T1000 (cell line): ENCODE data around the gene PRR11.
"Not testable (repeated sequence)": the region's sequence is repeated elsewhere in the genome, so short reads cannot be mapped to it uniquely, and the experiment has no call there.

Experiments used
- DNase-seq: peaks from one replicate; lab custom pipeline; 2025; ENCODE audit warnings: mixed read lengths; lab: John Stamatoyannopoulos, UW

Gene PRR11

GRCh38 chr17:59155439-59156177 is at the start of gene PRR11:
PRR11 (plus strand) TSS chr17:59155746; CDS start chr17:59169753, 14,007 bp downstream.
- no peak for DNase-seq

GRCh38 chr17:59105852-59106462 is 49.6 kb upstream of the PRR11 start:
- peak; percentile 80 for DNase-seq

- DNase-seq, result peak; percentile 100
Observed at GRCh38 chr17:59106463-59107305, 48.9 kb upstream of the PRR11 start, which contains the start of gene TRIM37. TRIM37 (minus strand) TSS chr17:59106880; CDS start chr17:59106461, 419 bp downstream.

GRCh38 chr17:59107306-59107670 is 48.3 kb upstream of the PRR11 start:
- no peak for DNase-seq

- no peak for DNase-seq
Observed at GRCh38 chr17:59108400-59109102, 47.0 kb upstream of the PRR11 start.

GRCh38 chr17:59110973-59111372 is 44.6 kb upstream of the PRR11 start:
- DNase-seq, result no peak

GRCh38 chr17:59111539-59111938 is 44.0 kb upstream of the PRR11 start:
- DNase-seq, result no peak

- DNase-seq, result no peak
Observed at GRCh38 chr17:59115474-59115873, 40.1 kb upstream of the PRR11 start.

- no peak for DNase-seq
Observed at GRCh38 chr17:59121901-59122480, 33.6 kb upstream of the PRR11 start.

GRCh38 chr17:59124665-59125064 is 30.9 kb upstream of the PRR11 start:
- DNase-seq, result no peak

- DNase-seq, result no peak
Observed at GRCh38 chr17:59126809-59127417, 28.6 kb upstream of the PRR11 start.

GRCh38 chr17:59129814-59130213 is 25.7 kb upstream of the PRR11 start:
- no peak for DNase-seq

- no peak for DNase-seq
Observed at GRCh38 chr17:59131131-59131530, 24.4 kb upstream of the PRR11 start.

GRCh38 chr17:59138339-59138738 is 17.2 kb upstream of the PRR11 start:
- not testable (repeated sequence) for DNase-seq

GRCh38 chr17:59139939-59140338 is 15.6 kb upstream of the PRR11 start:
- no peak for DNase-seq

- no peak for DNase-seq
Observed at GRCh38 chr17:59141860-59142259, 13.7 kb upstream of the PRR11 start.

- no peak for DNase-seq
Observed at GRCh38 chr17:59145571-59146096, 9.9 kb upstream of the PRR11 start.

GRCh38 chr17:59149051-59149450 is 6.5 kb upstream of the PRR11 start:
- no peak for DNase-seq

- no peak for DNase-seq
Observed at GRCh38 chr17:59149841-59150511, 5.6 kb upstream of the PRR11 start.

GRCh38 chr17:59151006-59151405 is 4.5 kb upstream of the PRR11 start:
- no peak for DNase-seq
